Gastrocnemius medialis (tissue), 4 donors: ENCODE results near the gene ACOX2. TPM values are rescaled to one million over a fixed set of nuclear protein-coding genes. Genes with fewer than 3 reads are reported as not detected.

ENCODE experiments used
- ATAC-seq, 2 donors: fragments of 150-250 bp; one replicate each; pipeline ENCODE4 v1.9.1; 2016
- DNase-seq, 2 donors: peaks; one replicate each; pipeline ENCODE4 v3.0.0-alpha.2; 2019
- H3K27ac ChIP-seq, 4 donors: fragments of 200-600 bp; sonication (generic); 1 replicate in 1 of 4; 2 replicates in 3 of 4; pipeline ENCODE4 v1.5.1; 2016 to 2018; ENCODE audit warnings: mild to moderate bottlenecking in 2 of 4, moderate library complexity in 1 of 4
- H3K27me3 ChIP-seq, 3 donors: fragments of 200-600 bp; sonication (generic) in 2 of 3; 1 replicate in 1 of 3; 2 replicates in 2 of 3; pipeline versions ENCODE4 v1.5.1 to v1.6.0; 2016 to 2019; ENCODE audit warnings: mild to moderate bottlenecking in 1 of 3, moderate library complexity in 1 of 3
- H3K36me3 ChIP-seq, 2 donors: fragments of 200-600 bp; sonication (generic) in 1 of 2; one replicate each; pipeline ENCODE4 v1.5.1; 2017 to 2018
- H3K4me1 ChIP-seq, 2 donors: fragments of 200-600 bp; sonication (generic) in 1 of 2; one replicate each; pipeline ENCODE4 v1.5.1; 2016 to 2017; ENCODE audit warnings: mild to moderate bottlenecking in 2 of 2
- H3K4me3 ChIP-seq, 4 donors: fragments of 200-600 bp; sonication (generic) in 3 of 4; 1 replicate in 1 of 4; 2 replicates in 3 of 4; pipeline ENCODE4 v1.5.1; 2016 to 2019; ENCODE audit warnings: mild to moderate bottlenecking in 2 of 4
- H3K9me3 ChIP-seq, 3 donors: fragments of 200-600 bp; sonication (generic) in 2 of 3; 1 replicate in 1 of 3; 2 replicates in 2 of 3; pipeline ENCODE4 v1.5.1; 2016 to 2019
- CTCF ChIP-seq, 5 experiments: fragments of 450-650 bp in 3 of 5; fragments of 200-600 bp in 2 of 5; sonication (generic) in 2 of 5; IDR thresholded peaks in 4 of 5; conservative IDR thresholded peaks in 1 of 5; 1 replicate in 4 of 5; 2 replicates in 1 of 5; pipeline ENCODE4 v1.5.1; 2016 to 2019; ENCODE audit warnings: antibody characterized with exemption in 5 of 5, mild to moderate bottlenecking in 3 of 5, moderate library complexity in 3 of 5
- POLR2A ChIP-seq, 2 donors: fragments of 450-650 bp; IDR thresholded peaks; one replicate each; pipeline ENCODE4 v1.6.1; 2017; ENCODE audit warnings: antibody characterized with exemption in 2 of 2, mild to moderate bottlenecking in 2 of 2, moderate library complexity in 2 of 2
- in situ Hi-C, 4 donors: fragments of 200-750 bp; cut with MboI; loops; one replicate each; pipeline versions ENCODE4 v1.15.0 to v1.8.0; 2017; ENCODE audit warnings: low sequenced_read_pairs in 4 of 4
- intact Hi-C: fragments of 100-400 bp; cut with DNase I; formaldehyde crosslinking; loops from one replicate; pipeline ENCODE4 v1.15.1; 2023; ENCODE audit warnings: low total_unique reads
- total RNA-seq, 4 donors: library from RNA; depleted of rRNA; stranded (reverse); fragments of >200 nt; gene quantifications; one replicate each; pipeline versions ENCODE4 v1.1.0 to v1.2.3, GENCODE V29; 2016

ACOX2 gene
- total RNA-seq, 4 donors from 2014 or later = 1.6 to 10.4 (median 5.7) TPM

- TF ChIP-seq POLR2A (IDR thresholded peaks at IDR 0.05) = no peak
- no peak for TF ChIP-seq CTCF (IDR thresholded peaks at IDR 0.05 in 4 of 5, conservative IDR thresholded peaks at IDR 0.05 in 1 of 5)
- H3K36me3 ChIP-seq = peaks cover 0 to 23% of the 10 kb centered on the region in 2 donors
- in situ Hi-C loops (no loop called here), intact Hi-C loops (no loop called here)
- no peaks in the 10 kb centered on the region for H3K9me3 ChIP-seq
- H3K27me3 ChIP-seq = no peaks in the 10 kb centered on the region
- ATAC-seq = no peak
- no peak for DNase-seq
- peaks cover 0 to under 1% of the 10 kb centered on the region in 2 donors for H3K4me1 ChIP-seq
- no peak overlapping the region for H3K4me3 ChIP-seq
- no peak overlapping the region for H3K27ac ChIP-seq
Measured at GRCh38 chr3:58508437-58508836, 28.6 kb downstream of the ACOX2 start.

GRCh38 chr3:58507356-58508078, 29.5 kb downstream of the ACOX2 start:
- ATAC-seq (no peak), DNase-seq (no peak)
- H3K27ac ChIP-seq = no peak overlapping the region
- intact Hi-C loops (no loop called here), in situ Hi-C loops (no loop called here)
- H3K4me1 ChIP-seq = peaks cover 0 to 3% of the 10 kb centered on the region in 2 donors
- H3K27me3 ChIP-seq = no peaks in the 10 kb centered on the region
- TF ChIP-seq CTCF (IDR thresholded peaks at IDR 0.05 in 4 of 5, conservative IDR thresholded peaks at IDR 0.05 in 1 of 5) = no peak
- TF ChIP-seq POLR2A (IDR thresholded peaks at IDR 0.05) = no peak
- no peaks in the 10 kb centered on the region for H3K9me3 ChIP-seq
- no peak overlapping the region for H3K4me3 ChIP-seq
- H3K36me3 ChIP-seq = peaks cover 0 to 22% of the 10 kb centered on the region in 2 donors

- H3K36me3 ChIP-seq = peaks cover 0 to 19% of the 10 kb centered on the region in 2 donors
- H3K4me1 ChIP-seq = peaks cover 0 to 8% of the 10 kb centered on the region in 2 donors
- TF ChIP-seq CTCF (IDR thresholded peaks at IDR 0.05 in 4 of 5, conservative IDR thresholded peaks at IDR 0.05 in 1 of 5) (no peak), POLR2A (IDR thresholded peaks at IDR 0.05) (no peak)
- no peaks in the 10 kb centered on the region for H3K27me3 ChIP-seq
- DNase-seq (no peak), ATAC-seq (no peak)
- intact Hi-C loops (no loop called here), in situ Hi-C loops (no loop called here)
- H3K9me3 ChIP-seq = no peaks in the 10 kb centered on the region
- H3K4me3 ChIP-seq = no peak overlapping the region
- no peak overlapping the region for H3K27ac ChIP-seq
Measured at GRCh38 chr3:58502872-58503271, 34.1 kb downstream of the ACOX2 start.

- in situ Hi-C loops (loop anchor here in 2 of 4 donors (10.0 kb wide), 2 partner anchors 162 to 192 kb away; partner anchors contain the start of genes HTD2 (in 1 of the 2), PXK (in 1 of the 2) and RPP14 (in 1 of the 2)), intact Hi-C loops (no loop called here)
- H3K9me3 ChIP-seq = no peaks in the 10 kb centered on the region
- ATAC-seq (no peak), DNase-seq (no peak)
- no peak overlapping the region for H3K4me3 ChIP-seq
- no peak overlapping the region for H3K27ac ChIP-seq
- H3K4me1 ChIP-seq = peaks cover 52 to 56% of the 10 kb centered on the region in 2 donors
- peaks cover 0 to 13% of the 10 kb centered on the region in 2 donors for H3K36me3 ChIP-seq
- TF ChIP-seq POLR2A (IDR thresholded peaks at IDR 0.05) (no peak), CTCF (IDR thresholded peaks at IDR 0.05 in 4 of 5, conservative IDR thresholded peaks at IDR 0.05 in 1 of 5) (no peak)
- no peaks in the 10 kb centered on the region for H3K27me3 ChIP-seq
Measured at GRCh38 chr3:58497097-58497496, 39.9 kb downstream of the ACOX2 start.
